NOMO-1 treated with DMSO at 0.1 percent for 48 hours (cell line): ENCODE results near the gene EP300.
A peak's percentile ranks its signal among the peaks of the same experiment; 100 is the strongest.
"Not testable (repeated sequence)": the region's sequence is repeated elsewhere in the genome, so short reads cannot be mapped to it uniquely, and the experiment has no call there.

Experiments
- DNase-seq: peaks from one replicate; lab custom pipeline; 2025; ENCODE audit not compliant: unreplicated experiment; lab: John Stamatoyannopoulos, UW

EP300 gene

DNA sequence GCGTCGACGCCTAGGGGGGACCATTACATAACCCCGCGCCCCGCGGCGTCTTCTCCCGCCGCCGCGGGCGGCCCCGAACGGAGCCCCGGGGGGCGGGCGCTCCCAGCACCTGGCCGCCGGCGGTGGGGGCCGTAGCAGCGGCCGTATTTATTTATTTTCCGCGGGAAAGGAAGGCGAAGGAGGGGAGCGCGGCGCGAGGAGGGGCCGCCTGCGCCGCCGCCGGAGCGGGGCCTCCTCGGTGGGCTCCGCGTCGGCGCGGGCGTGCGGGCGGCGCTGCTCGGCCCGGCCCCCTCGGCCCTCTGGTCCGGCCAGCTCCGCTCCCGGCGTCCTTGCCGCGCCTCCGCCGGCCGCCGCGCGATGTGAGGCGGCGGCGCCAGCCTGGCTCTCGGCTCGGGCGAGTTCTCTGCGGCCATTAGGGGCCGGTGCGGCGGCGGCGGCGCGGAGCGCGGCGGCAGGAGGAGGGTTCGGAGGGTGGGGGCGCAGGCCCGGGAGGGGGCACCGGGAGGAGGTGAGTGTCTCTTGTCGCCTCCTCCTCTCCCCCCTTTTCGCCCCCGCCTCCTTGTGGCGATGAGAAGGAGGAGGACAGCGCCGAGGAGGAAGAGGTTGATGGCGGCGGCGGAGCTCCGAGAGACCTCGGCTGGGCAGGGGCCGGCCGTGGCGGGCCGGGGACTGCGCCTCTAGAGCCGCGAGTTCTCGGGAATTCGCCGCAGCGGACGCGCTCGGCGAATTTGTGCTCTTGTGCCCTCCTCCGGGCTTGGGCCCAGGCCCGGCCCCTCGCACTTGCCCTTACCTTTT is at the start of gene EP300:
EP300 (plus strand) TSS at position 570 of the 795 bp plus-strand sequence. CDS start 413 bp downstream, outside the sequence.
- peak; percentile 83 for DNase-seq

GRCh38 chr22:41043722-41044121 is 48.7 kb upstream of the EP300 start:
- peak; percentile 93 for DNase-seq

DNA sequence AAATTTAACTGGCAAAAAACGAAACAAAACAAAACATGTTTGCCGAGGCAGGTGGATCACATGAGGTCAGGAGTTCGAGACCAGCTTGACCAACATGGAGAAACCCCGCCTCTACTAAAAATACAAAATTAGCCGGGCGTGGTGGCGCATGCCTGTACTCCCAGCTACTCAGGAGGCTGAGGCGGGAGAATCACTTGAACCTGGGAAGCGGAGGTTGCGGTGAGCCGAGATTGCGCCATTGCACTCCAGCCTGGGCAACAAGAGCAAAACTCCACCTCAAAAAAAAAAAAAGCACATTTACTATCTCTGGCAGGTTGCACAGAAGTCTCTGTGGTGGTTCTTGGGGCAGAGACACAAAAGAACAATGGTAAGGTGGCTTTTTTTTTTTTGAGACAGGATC is 46.8 kb upstream of the EP300 start:
- not testable (repeated sequence) for DNase-seq

GRCh38 chr22:41047801-41048211 is 44.6 kb upstream of the EP300 start:
- no peak for DNase-seq

DNA sequence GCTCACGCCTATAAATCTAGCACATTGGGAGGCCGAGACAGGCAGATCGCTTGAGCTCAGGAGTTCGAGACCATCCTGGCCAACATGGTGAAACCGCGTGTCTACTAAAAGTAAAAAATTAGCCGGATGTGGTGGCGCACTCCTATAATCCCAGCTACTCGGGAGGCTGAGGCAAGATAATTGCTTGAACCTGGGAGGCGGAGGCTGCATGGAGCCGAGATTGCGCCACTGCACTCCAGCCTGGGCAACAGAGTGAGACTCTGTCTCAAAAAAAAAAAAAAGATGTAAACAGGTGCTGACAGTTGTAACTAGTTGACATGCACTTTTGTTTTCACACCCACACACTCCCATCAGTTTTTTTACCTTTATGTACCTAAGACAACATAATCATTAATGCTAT is 44.0 kb upstream of the EP300 start:
- not testable (repeated sequence) for DNase-seq

- no peak for DNase-seq
These were observed 43.3 kb upstream of the EP300 start for GRCh38 chr22:41048791-41049717.

DNA sequence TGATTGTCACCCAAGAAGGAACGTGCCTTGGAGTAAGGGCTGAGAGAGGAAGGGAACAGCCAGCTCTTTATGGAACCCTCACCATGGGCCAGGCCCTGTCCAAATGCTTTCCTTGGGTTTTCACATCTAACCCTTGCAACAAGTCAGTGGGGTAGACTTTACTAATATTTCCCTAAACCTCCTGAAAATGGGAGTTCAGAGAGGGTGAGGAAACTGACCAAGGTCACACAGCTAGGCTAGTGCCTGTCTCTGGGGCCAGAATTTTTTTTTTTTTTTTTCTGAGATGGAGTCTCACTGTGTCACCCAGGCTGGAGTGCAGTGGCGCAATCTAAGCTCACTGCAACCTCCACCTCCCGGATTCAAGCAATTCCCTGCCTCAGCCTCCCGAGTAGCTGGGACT is 42.6 kb upstream of the EP300 start:
- not testable (repeated sequence) for DNase-seq

- no peak for DNase-seq
These were observed 41.5 kb upstream of the EP300 start for GRCh38 chr22:41050883-41051282.

GRCh38 chr22:41052661-41053490 is 39.5 kb upstream of the EP300 start:
- no peak for DNase-seq

DNA sequence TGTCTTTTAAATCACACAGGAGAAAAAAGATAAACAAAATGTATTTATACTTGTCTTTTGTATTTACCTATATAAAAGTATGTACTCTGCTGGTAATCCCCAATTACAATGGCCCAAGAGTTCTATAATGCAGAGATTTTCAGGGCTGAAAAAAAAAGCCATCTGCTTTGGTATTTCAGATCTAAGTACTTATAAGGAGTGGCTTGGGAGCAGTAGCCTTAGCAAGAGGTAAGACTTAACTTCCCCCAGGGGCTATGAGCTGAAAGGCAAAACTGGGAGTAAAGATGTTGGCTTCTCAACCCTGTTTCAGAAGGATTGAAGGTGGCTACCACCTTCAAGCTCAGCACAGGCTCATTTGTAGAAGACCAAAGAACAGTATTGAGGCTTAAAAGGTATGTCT is 35.3 kb upstream of the EP300 start:
- DNase-seq: no peak

DNA sequence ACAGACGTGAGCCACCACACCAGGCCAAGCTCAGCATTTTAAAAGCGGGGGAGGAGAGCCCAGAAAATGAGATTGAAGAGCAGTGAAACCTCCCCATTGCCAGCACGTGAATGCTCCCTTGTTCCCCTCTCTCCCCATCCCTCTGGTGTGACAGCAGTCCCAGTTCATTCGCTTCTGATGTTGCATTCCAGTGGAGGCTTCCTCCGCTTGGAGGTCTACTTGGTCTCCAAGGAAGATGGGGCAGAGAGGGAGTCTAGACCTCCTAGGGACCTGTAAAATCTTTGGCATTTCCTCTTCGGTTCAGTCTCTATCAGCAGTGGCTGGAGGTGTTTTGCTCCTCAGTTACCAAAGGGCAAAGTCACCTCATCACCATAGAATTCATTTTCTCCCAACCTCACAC is 30.2 kb upstream of the EP300 start:
- no peak for DNase-seq

DNA sequence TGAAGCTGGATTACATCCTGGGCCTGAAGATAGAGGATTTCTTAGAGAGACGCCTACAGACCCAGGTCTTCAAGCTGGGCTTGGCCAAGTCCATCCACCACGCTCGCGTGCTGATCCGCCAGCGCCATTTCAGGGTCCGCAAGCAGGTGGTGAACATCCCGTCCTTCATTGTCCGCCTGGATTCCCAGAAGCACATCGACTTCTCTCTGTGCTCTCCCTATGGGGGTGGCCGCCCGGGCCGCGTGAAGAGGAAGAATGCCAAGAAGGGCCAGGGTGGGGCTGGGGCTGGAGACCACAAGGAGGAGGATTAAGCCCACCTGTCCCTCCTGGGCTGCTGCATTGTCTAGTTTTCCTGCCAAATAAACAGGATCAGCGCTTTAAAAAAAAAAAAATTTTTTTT is 28.1 kb upstream of the EP300 start:
- DNase-seq: not testable (repeated sequence)

DNA sequence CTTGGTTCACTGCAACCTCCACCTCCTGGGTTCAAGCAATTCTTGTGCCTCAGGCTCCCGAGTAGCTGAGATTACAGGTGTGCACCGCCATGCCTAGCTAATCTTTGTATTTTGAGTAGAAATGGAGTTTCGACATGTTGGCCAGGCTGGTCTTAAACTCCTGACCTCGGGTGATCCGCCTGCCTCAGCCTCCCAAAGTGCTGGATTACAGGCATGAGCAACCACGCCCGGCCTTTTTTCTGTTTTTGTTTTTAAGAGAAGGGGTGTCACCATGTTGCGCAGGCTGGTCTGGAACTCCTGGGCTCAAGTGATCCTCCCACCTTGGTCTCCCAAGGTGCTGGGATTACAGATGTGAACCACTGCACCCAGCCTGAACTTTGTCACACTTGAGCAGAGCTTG is 26.1 kb upstream of the EP300 start:
- DNase-seq: not testable (repeated sequence)

- not testable (repeated sequence) for DNase-seq
These were observed 24.4 kb upstream of the EP300 start for GRCh38 chr22:41067968-41068367.

DNA sequence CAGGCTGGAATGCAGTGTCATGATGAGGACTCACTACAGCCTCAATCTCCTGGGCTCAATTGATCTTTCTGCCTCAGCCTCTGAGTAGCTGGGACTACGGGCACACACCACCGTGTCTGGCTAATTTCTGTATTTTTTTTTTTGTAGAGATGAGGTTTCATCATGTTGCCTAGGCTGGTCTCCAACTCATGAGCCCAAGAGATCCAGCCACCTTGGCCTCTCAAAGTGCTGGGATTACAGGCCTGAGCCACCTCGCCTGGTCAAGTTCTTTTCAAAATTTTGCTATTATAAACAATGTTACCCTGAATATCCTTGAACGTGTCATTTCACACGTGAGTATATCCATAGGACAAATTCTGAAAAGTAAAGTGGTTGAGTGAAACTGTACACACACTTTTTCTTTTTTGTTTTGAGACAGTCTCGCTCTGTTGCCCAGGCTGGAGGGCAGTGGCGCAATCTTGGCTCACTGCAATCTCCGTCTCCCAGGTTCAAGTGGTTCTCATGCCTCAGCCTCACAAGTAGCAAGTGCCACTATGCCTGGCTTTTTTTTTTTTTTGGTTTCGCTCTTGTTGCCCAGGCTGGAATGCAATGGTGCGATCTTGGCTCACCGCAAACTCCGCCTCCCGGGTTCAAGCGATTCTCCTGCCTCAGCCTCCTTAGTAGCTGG is 21.6 kb upstream of the EP300 start:
- no peak for DNase-seq

- DNase-seq: no peak
These were observed 18.3 kb upstream of the EP300 start for GRCh38 chr22:41074061-41074460.

- no peak for DNase-seq
These were observed 17.9 kb upstream of the EP300 start for GRCh38 chr22:41074466-41074865.

- no peak for DNase-seq
These were observed 17.3 kb upstream of the EP300 start for GRCh38 chr22:41074941-41075710.

- no peak for DNase-seq
These were observed 16.4 kb upstream of the EP300 start for GRCh38 chr22:41075946-41076345.

DNA sequence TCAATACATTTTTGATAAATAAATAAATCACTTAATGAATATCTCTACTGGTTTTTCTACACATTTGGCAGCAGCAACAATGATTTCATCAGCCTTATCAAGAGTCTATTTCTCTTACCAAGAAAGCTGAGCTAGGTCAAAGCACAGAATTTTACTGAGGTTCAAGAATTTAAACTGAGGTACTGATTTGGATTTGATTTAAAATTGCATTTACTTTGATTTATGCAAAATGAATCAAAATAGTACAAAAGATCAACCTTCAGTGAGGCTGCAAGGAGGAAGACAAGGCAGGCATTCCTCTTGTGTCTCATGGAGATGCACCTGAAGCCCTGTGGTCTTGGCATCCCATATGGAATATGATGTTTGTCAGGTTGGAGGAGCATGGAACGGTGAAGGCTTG is 15.5 kb upstream of the EP300 start:
- no peak for DNase-seq
